T-helper 17 cell (primary cell): ENCODE results near the gene KRT37. TPM values are rescaled to one million over a fixed set of nuclear protein-coding genes. Genes with fewer than 3 reads are reported as not detected.
"Not testable (repeated sequence)": the region's sequence is repeated elsewhere in the genome, so short reads cannot be mapped to it uniquely, and the experiment has no call there.

Experiments used
- ATAC-seq: fragments of 150-1000 bp; cut with Tn5 transposase; 2 replicates; pipeline ENCODE4 v1.10.0; 2021; ENCODE audit warnings: mild to moderate bottlenecking, moderate library complexity
- DNase-seq, 3 donors: peaks; one replicate each; pipeline versions ENCODE4 v3.0.0 to v3.0.0-alpha.2; 2020 to 2021
- H3K9me3 ChIP-seq: one replicate; pipeline ENCODE4 v1.7.0; 2013; ENCODE audit warnings: low read length, mild to moderate bottlenecking; ENCODE audit not compliant: control insufficient read depth, poor library complexity, severe bottlenecking
- H3K27ac Mint-ChIP-seq: one replicate; pipeline ENCODE4 v1.8.0; 2022; ENCODE audit warnings: mild to moderate bottlenecking, moderate library complexity, mixed read lengths
- H3K27me3 Mint-ChIP-seq: one replicate; pipeline ENCODE4 v1.8.0; 2022; ENCODE audit warnings: mixed read lengths
- H3K36me3 Mint-ChIP-seq: one replicate; pipeline ENCODE4 v1.8.0; 2022; ENCODE audit warnings: low read depth, mixed read lengths
- H3K4me1 Mint-ChIP-seq: one replicate; pipeline ENCODE4 v1.8.0; 2022; ENCODE audit warnings: mild to moderate bottlenecking, mixed read lengths
- H3K4me3 Mint-ChIP-seq: one replicate; pipeline ENCODE4 v1.8.0; 2022; ENCODE audit warnings: mild to moderate bottlenecking, moderate library complexity, mixed read lengths
- total RNA-seq, 4 donors: library from RNA in 2 of 4; stranded (reverse) in 2 of 4; gene quantifications; one replicate each; pipeline ENCODE4 v1.2.3 and lab custom pipeline; 2022 to 2026

Gene KRT37
- total RNA-seq, 2 donors from 2014 or later: not detected

GRCh38 chr17:41429667-41430066 is 5.3 kb upstream of the KRT37 start:
- peaks cover 17% of the 10 kb centered on the region for H3K27me3 Mint-ChIP-seq

GRCh38 chr17:41428591-41429291 is 4.4 kb upstream of the KRT37 start:
- Mint-ChIP-seq H3K4me3 (no peak overlapping the region), H3K36me3 (no peaks in the 10 kb centered on the region), H3K27me3 (peaks cover 13% of the 10 kb centered on the region), H3K4me1 (no peaks in the 10 kb centered on the region), H3K27ac (no peak overlapping the region)
- ATAC-seq (no peak), DNase-seq (no peak)
- no peaks in the 10 kb centered on the region for H3K9me3 ChIP-seq

More at GRCh38 chr17:41429667-41430066, 5.3 kb upstream of the KRT37 start:
- no peak overlapping the region for H3K4me3 Mint-ChIP-seq
- no peaks in the 10 kb centered on the region for H3K36me3 Mint-ChIP-seq
- ATAC-seq (no peak), DNase-seq (no peak)
- H3K9me3 ChIP-seq: no peaks in the 10 kb centered on the region
- H3K4me1 Mint-ChIP-seq: no peaks in the 10 kb centered on the region
- no peak overlapping the region for H3K27ac Mint-ChIP-seq

- not testable (repeated sequence) for H3K4me1 Mint-ChIP-seq, H3K27ac Mint-ChIP-seq, H3K4me3 Mint-ChIP-seq, H3K9me3 ChIP-seq, DNase-seq, H3K36me3 Mint-ChIP-seq, ATAC-seq
- H3K27me3 Mint-ChIP-seq: peaks cover 12% of the 10 kb centered on the region
Observed at GRCh38 chr17:41422586-41422985, 1.8 kb downstream of the KRT37 start.

- Mint-ChIP-seq H3K4me3 (no peak overlapping the region), H3K36me3 (peaks cover 5% of the 10 kb centered on the region), H3K27ac (no peak overlapping the region), H3K27me3 (peaks cover 12% of the 10 kb centered on the region), H3K4me1 (peaks cover 12% of the 10 kb centered on the region)
- no peaks in the 10 kb centered on the region for H3K9me3 ChIP-seq
- ATAC-seq: no peak
- DNase-seq: no peak
Observed at GRCh38 chr17:41421617-41422016, 2.8 kb downstream of the KRT37 start.

- no peak overlapping the region for H3K4me3 Mint-ChIP-seq
- H3K36me3 Mint-ChIP-seq: peaks cover 5% of the 10 kb centered on the region
- ATAC-seq (no peak), DNase-seq (no peak)
- no peak overlapping the region for H3K27ac Mint-ChIP-seq
- peaks cover 16% of the 10 kb centered on the region for H3K4me1 Mint-ChIP-seq
- H3K27me3 Mint-ChIP-seq: peaks cover 12% of the 10 kb centered on the region
- H3K9me3 ChIP-seq: no peaks in the 10 kb centered on the region
Observed at GRCh38 chr17:41421116-41421515, 3.3 kb downstream of the KRT37 start.

GRCh38 chr17:41420134-41420533 is 4.3 kb downstream of the KRT37 start:
- peaks cover 16% of the 10 kb centered on the region for H3K4me1 Mint-ChIP-seq
- peaks cover 7% of the 10 kb centered on the region for H3K36me3 Mint-ChIP-seq

GRCh38 chr17:41419716-41420115 is 4.7 kb downstream of the KRT37 start:
- no peak overlapping the region for H3K27ac Mint-ChIP-seq
- ATAC-seq: peak; percentile 57
- peaks cover 12% of the 10 kb centered on the region for H3K27me3 Mint-ChIP-seq
- peaks cover 16% of the 10 kb centered on the region for H3K4me1 Mint-ChIP-seq
- peaks cover 7% of the 10 kb centered on the region for H3K36me3 Mint-ChIP-seq
- no peaks in the 10 kb centered on the region for H3K9me3 ChIP-seq
- no peak for DNase-seq
- no peak overlapping the region for H3K4me3 Mint-ChIP-seq

More at GRCh38 chr17:41420134-41420533, 4.3 kb downstream of the KRT37 start:
- H3K9me3 ChIP-seq: no peaks in the 10 kb centered on the region
- Mint-ChIP-seq H3K4me3 (no peak overlapping the region), H3K27me3 (peaks cover 12% of the 10 kb centered on the region), H3K27ac (no peak overlapping the region)
- ATAC-seq (no peak), DNase-seq (no peak)

- ATAC-seq: no peak
- H3K27ac Mint-ChIP-seq: no peak overlapping the region
Observed at GRCh38 chr17:41418116-41418860, 6.1 kb downstream of the KRT37 start.

GRCh38 chr17:41417576-41418015 is 6.8 kb downstream of the KRT37 start:
- H3K9me3 ChIP-seq: no peaks in the 10 kb centered on the region
- no peak for ATAC-seq
- peaks cover 16% of the 10 kb centered on the region for H3K4me1 Mint-ChIP-seq
- H3K4me3 Mint-ChIP-seq: no peak overlapping the region
- H3K27ac Mint-ChIP-seq: peak overlapping the region; percentile 65
- peaks cover 12% of the 10 kb centered on the region for H3K27me3 Mint-ChIP-seq
- no peak for DNase-seq
- H3K36me3 Mint-ChIP-seq: peaks cover 9% of the 10 kb centered on the region

More at GRCh38 chr17:41418116-41418860, 6.1 kb downstream of the KRT37 start:
- peaks cover 12% of the 10 kb centered on the region for H3K27me3 Mint-ChIP-seq
- peaks cover 9% of the 10 kb centered on the region for H3K36me3 Mint-ChIP-seq
- H3K4me1 Mint-ChIP-seq: peaks cover 16% of the 10 kb centered on the region
- no peaks in the 10 kb centered on the region for H3K9me3 ChIP-seq
- H3K4me3 Mint-ChIP-seq: no peak overlapping the region
- DNase-seq: no peak

GRCh38 chr17:41417127-41417526 is 7.3 kb downstream of the KRT37 start:
- no peak for ATAC-seq
- DNase-seq: no peak
- Mint-ChIP-seq H3K36me3 (peaks cover 9% of the 10 kb centered on the region), H3K27me3 (peaks cover 12% of the 10 kb centered on the region), H3K4me1 (peaks cover 16% of the 10 kb centered on the region), H3K27ac (peak overlapping the region; percentile 65), H3K4me3 (no peak overlapping the region)
- no peaks in the 10 kb centered on the region for H3K9me3 ChIP-seq

- no peaks in the 10 kb centered on the region for H3K9me3 ChIP-seq
- ATAC-seq (peak; percentile 37), DNase-seq (no peak)
- Mint-ChIP-seq H3K36me3 (peaks cover 9% of the 10 kb centered on the region), H3K4me3 (no peak overlapping the region), H3K27me3 (peaks cover 12% of the 10 kb centered on the region), H3K4me1 (peaks cover 16% of the 10 kb centered on the region), H3K27ac (peak overlapping the region; percentile 65)
Observed at GRCh38 chr17:41416479-41416878, 7.9 kb downstream of the KRT37 start.

GRCh38 chr17:41415833-41416335 is 8.5 kb downstream of the KRT37 start:
- ATAC-seq: no peak

GRCh38 chr17:41415411-41415810 is 9.0 kb downstream of the KRT37 start:
- DNase-seq: no peak
- Mint-ChIP-seq H3K4me1 (peaks cover 14% of the 10 kb centered on the region), H3K36me3 (peaks cover 9% of the 10 kb centered on the region), H3K27ac (no peak overlapping the region), H3K27me3 (peaks cover 10% of the 10 kb centered on the region), H3K4me3 (no peak overlapping the region)
- no peaks in the 10 kb centered on the region for H3K9me3 ChIP-seq
- ATAC-seq: no peak

More at GRCh38 chr17:41415833-41416335, 8.5 kb downstream of the KRT37 start:
- Mint-ChIP-seq H3K27me3 (peaks cover 12% of the 10 kb centered on the region), H3K4me3 (no peak overlapping the region), H3K27ac (peak overlapping the region; percentile 65), H3K4me1 (peaks cover 14% of the 10 kb centered on the region), H3K36me3 (peaks cover 9% of the 10 kb centered on the region)
- DNase-seq: no peak
- no peaks in the 10 kb centered on the region for H3K9me3 ChIP-seq
